BE2C (cell line): ENCODE data around the gene UCK2.

Experiments used
- DNase-seq: peaks from one replicate; pipeline ENCODE4 v3.0.0-alpha.2; 2020
- H3K27me3 ChIP-seq: fragments of 250-450 bp; sonication (Bioruptor Pico); 2 replicates; pipeline ENCODE4 v1.5.1; 2020; ENCODE audit warnings: mild to moderate bottlenecking
- H3K36me3 ChIP-seq: fragments of 250-450 bp; sonication (Bioruptor Pico); 2 replicates; pipeline ENCODE4 v1.5.1; 2020; ENCODE audit warnings: mild to moderate bottlenecking
- H3K4me1 ChIP-seq: fragments of 250-450 bp; sonication (Bioruptor Pico); 2 replicates; pipeline ENCODE4 v1.5.1; 2020
- H3K4me3 ChIP-seq: 2 replicates; pipeline ENCODE4 v1.5.1; 2011; ENCODE audit warnings: low read depth, low read length
- H3K9me3 ChIP-seq: fragments of 250-450 bp; sonication (Bioruptor Pico); 2 replicates; pipeline ENCODE4 v1.5.1; 2020
- TF ChIP-seq, protein P1 (sequence below): IDR thresholded peaks from 2 replicates; pipeline ENCODE4 v1.5.1; 2012; ENCODE audit warnings: mild to moderate bottlenecking, low read depth, low read length

UCK2 gene

DNA sequence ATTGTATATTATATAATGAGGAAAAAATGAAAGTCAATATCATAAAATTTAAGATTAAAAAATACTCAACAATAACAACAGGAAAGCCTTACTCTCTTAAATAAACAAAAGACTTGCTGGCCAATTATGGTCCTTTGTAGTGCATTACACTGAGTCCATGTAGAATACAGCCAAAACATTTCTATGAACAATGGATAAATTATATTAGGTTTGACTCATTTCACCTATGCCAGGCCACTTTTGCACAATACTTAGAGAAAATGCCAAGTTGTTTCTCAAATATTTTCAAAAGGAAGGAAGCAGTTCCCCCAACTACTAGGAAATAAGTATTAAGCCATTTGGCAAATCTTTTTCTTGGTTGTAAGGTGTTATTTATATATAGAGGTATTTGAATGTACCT, 19.8 kb upstream of the UCK2 start:
- H3K4me1 ChIP-seq, result no peaks in the 10 kb centered on the region
- DNase-seq, result no peak
- TF ChIP-seq, protein P1, sequence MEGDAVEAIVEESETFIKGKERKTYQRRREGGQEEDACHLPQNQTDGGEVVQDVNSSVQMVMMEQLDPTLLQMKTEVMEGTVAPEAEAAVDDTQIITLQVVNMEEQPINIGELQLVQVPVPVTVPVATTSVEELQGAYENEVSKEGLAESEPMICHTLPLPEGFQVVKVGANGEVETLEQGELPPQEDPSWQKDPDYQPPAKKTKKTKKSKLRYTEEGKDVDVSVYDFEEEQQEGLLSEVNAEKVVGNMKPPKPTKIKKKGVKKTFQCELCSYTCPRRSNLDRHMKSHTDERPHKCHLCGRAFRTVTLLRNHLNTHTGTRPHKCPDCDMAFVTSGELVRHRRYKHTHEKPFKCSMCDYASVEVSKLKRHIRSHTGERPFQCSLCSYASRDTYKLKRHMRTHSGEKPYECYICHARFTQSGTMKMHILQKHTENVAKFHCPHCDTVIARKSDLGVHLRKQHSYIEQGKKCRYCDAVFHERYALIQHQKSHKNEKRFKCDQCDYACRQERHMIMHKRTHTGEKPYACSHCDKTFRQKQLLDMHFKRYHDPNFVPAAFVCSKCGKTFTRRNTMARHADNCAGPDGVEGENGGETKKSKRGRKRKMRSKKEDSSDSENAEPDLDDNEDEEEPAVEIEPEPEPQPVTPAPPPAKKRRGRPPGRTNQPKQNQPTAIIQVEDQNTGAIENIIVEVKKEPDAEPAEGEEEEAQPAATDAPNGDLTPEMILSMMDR, result no peak
- no peaks in the 10 kb centered on the region for H3K36me3 ChIP-seq
- H3K4me3 ChIP-seq, result no peak overlapping the region
- H3K9me3 ChIP-seq, result no peaks in the 10 kb centered on the region
- H3K27me3 ChIP-seq, result peaks cover 11% of the 10 kb centered on the region

DNA sequence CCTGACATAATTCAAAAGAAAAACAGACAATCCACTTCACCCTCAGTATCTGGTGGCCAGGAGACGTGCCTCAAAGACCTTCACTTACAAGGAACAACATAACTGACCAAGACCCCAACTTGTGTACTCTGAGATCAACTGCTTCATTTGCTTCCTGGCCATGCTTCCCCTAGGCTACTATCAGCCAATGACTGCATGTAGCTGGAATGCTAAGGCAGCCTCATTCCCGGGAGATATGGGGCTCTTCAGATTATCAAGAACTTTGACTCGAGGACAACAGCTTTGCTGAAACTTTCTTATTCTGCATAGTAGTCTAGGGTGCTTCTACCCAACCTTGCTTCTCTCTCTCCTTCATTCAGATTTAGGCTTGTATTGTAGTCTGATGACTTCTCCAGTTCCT, 11.7 kb upstream of the UCK2 start:
- no peak for DNase-seq
- H3K4me3 ChIP-seq, result no peak overlapping the region
- H3K4me1 ChIP-seq, result no peaks in the 10 kb centered on the region
- TF ChIP-seq, protein P1, result no peak
- no peaks in the 10 kb centered on the region for H3K36me3 ChIP-seq
- no peaks in the 10 kb centered on the region for H3K27me3 ChIP-seq
- no peaks in the 10 kb centered on the region for H3K9me3 ChIP-seq

DNA sequence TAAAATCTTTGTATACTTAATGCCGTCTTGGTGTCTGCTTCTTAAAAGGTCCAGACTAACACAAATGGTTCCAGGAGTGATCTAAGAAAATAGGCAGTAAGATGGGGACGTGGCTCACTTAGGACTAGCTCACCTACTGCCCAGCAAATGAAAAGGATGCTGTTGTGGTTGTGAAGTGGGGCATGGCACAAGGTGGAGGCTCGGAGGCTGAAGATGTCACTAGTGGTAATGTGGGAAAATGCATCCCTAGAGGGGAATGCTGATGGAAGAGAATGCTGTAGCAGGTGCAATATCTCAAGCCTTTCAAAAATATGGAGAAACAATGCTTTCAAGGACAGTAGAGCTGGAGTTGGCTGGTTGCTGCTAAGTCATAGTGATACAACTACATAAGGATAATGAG, 11.3 kb upstream of the UCK2 start:
- DNase-seq, result no peak
- Histone ChIP-seq H3K27me3 (no peaks in the 10 kb centered on the region), H3K36me3 (no peaks in the 10 kb centered on the region), H3K9me3 (no peaks in the 10 kb centered on the region), H3K4me1 (no peaks in the 10 kb centered on the region), H3K4me3 (no peak overlapping the region)
- TF ChIP-seq, protein P1, result no peak; the same call in 1 of the 2 replicates

DNA sequence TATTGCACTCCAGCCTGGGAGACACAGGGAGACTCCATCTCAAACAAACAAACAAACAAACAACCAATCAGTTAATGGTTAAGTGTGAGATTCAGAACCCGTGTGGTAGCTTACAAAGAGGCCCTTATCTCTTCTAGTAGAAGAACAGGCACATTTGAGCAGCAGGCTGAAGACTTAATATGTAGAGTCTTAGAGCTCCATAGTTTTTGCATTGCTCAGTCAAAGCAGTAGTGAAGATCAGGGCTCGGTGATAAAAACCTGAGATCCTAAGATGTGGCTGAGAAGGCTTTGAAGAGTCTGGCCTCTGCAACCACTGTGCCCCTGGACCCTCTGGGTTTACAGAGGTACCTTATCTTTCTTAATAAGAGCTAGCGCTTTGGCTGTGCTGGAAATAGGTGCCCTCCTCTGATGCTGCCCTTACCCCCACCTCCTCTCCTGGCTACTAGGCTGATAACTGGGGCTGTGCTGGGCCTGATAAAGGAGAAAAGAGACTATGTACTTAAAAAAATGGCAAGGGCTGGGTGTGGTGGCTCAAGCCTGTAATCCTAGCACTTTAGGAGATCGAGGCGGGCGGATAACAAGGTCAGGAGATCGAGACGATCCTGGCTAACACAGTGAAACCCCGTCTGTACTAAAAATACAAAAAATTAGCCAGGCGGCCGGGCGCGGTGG, 10.5 kb upstream of the UCK2 start:
- H3K27me3 ChIP-seq, result no peaks in the 10 kb centered on the region
- no peaks in the 10 kb centered on the region for H3K4me1 ChIP-seq
- H3K9me3 ChIP-seq, result no peaks in the 10 kb centered on the region
- no peak overlapping the region for H3K4me3 ChIP-seq
- TF ChIP-seq, protein P1, result no peak
- DNase-seq, result no peak
- H3K36me3 ChIP-seq, result no peaks in the 10 kb centered on the region

DNA sequence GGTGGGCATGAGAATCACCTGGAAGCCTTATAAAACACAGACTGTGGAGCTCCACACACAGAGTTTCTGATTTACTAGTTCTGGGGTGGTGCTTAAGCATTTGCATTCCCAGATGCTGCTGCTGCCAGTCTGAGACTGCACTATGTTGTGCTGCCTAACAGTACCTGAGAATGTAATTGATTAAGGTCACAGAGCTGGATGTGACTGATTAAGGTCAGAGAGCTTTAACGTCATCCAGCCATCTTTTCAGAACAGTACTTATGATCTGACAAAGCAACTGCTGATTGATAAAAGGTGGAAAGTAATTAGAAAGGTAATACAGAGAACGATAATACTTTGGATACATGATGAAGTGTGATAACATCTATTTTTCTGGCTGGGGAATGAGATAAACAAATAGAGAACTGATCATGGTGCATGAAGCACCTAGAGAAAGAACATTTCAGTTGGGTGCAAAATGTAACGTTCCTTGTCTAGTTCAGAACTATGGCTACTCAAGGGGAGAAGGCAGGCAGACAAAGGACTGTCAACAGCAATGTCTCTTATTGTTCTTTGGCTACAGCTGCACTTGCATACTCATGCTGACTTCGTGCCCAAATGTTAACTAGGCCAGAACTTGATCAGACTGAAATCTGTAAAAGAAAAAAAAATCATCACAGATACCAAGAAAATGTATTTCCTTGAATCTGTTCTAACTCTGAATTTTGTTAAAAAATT, 3.7 kb upstream of the UCK2 start:
- H3K36me3 ChIP-seq, result peaks cover 10% of the 10 kb centered on the region
- H3K9me3 ChIP-seq, result no peaks in the 10 kb centered on the region
- no peak overlapping the region for H3K4me3 ChIP-seq
- H3K27me3 ChIP-seq, result no peaks in the 10 kb centered on the region
- no peak for DNase-seq
- TF ChIP-seq, protein P1, result no peak
- peaks cover 6% of the 10 kb centered on the region for H3K4me1 ChIP-seq

DNA sequence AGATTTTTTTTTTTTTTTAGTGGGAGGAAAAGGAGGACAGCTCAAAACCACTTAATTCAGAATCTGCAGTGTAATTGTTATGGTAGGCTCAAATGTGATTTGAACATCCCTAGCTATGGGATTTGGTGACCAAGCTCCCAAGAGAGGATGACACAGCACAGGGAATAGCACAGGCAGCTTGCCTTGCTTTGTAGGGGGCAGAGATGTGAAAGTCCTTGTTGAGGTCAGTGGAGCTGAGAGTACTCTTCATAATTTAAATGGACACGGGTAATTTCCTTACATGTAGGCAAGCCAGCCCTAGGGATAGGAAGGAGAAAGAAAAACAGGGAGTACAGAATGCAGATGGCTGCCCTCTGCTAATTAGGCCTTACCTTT, 3.2 kb upstream of the UCK2 start:
- peaks cover 6% of the 10 kb centered on the region for H3K4me1 ChIP-seq
- DNase-seq, result no peak
- H3K9me3 ChIP-seq, result no peaks in the 10 kb centered on the region
- peaks cover 10% of the 10 kb centered on the region for H3K36me3 ChIP-seq
- H3K4me3 ChIP-seq, result no peak overlapping the region
- TF ChIP-seq, protein P1, result no peak
- no peaks in the 10 kb centered on the region for H3K27me3 ChIP-seq
